OCI-LY1 (cell line): ENCODE measurements around the gene REEP6.

Experiments used
- CTCF ChIP-seq: fragments of 200-600 bp; sonication (generic), shearing (Covaris generic); IDR thresholded peaks from 2 replicates; pipeline ENCODE4 v1.5.1; 2017; ENCODE audit warnings: mild to moderate bottlenecking, antibody characterized with exemption, low read length, moderate library complexity, mixed read lengths
- EZH2 ChIP-seq: fragments of 200-600 bp; sonication (generic), shearing (Covaris generic); IDR thresholded peaks from 2 replicates; pipeline ENCODE4 v1.8.0; 2017; ENCODE audit warnings: borderline replicate concordance, mixed run types, mild to moderate bottlenecking, antibody characterized with exemption, low read length, moderate library complexity, mixed read lengths

GRCh38 chr19:1468821-1469254, 22.1 kb upstream of the REEP6 start:
- TF ChIP-seq CTCF: no peak
- TF ChIP-seq EZH2: no peak
